Measurements from ENCODE around the gene ATRAID. TPM values are rescaled to one million over a fixed set of nuclear protein-coding genes. Genes with fewer than 3 reads are reported as not detected.
A peak's percentile ranks its signal among the peaks of the same experiment; 100 is the strongest.
"Not testable (repeated sequence)": the region's sequence is repeated elsewhere in the genome, so short reads cannot be mapped to it uniquely, and the experiment has no call there.

The ATRAID gene
- total RNA-seq, 1 donor from 2014 or later = 31.8 TPM

DNA sequence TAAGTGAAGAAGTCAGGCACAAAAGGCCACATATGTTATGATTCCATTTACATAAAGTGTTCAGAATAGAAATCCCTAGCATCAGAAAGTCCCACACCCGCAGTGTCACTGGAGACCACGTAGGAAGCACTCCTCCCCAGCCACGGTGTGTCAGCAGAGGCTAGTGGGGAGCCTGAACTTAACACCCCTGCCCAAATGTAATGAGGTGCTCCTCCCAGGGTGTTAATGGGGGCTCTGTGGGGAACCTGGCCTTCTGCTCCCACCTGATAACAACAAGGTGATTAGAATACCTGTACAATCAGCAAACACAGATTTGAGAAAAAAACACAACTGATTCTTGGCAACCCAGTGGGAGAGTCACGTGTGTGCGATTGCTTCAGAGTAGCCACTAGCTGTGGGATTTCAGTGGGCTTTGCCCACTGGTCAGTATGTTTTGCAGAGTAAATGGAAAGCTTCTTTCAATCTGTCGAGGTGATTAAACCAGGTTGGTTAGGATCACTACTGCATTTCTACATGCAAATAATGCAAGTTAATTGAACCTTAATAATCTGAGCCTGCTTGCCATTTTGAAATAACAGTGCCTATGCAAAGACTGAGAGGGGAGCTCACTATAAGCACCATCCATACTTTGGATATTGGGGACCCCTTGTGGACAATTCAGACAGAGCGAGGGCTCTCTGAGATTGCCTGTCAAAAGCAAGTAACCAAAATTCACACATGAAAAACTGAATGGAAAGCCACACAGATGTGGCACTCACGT, 20.6 kb upstream of the ATRAID start:
- DNase-seq (ENCODE audit: low spot score) (no peak), ATAC-seq (peak; percentile 81)

DNA sequence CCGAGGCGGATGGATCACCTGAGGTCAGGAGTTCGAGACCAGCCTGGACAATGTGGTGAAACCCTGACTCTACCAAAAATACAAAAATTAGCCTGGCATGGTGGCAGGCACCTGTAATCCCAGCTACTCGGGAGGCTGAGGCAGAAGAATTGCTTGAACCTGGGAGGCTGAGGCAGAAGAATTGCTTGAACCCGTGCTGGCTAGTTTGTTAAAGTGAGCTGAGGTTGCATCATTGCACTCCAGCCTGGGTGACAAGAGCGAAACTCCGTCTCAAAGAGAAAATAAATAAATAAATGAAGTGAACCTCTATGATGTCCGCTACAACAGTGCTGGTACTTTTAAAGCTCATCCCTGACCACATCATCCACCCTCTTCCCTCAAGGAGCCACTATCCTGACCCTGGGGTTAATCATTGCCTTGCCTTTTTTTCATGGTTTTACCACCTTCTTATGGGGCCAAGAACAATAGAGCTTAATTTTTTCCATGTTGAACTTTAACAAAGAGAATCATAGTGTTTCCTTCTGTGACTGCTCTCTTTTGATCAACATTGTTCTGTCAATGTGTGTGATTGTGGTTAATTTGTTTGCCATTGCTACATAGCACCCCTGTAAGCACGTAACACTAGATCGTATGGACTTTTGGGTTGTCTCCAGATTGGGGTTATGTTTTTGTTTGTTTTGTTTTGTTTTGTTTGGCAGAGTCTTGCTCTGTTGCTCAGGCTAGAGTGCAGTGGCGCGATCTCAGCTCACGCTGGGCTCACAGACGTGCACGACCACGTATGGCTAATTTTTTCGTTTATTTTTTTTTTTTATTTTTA, 17.1 kb upstream of the ATRAID start:
- peak; percentile 84 for ATAC-seq
- peak; percentile 63 for DNase-seq (ENCODE audit: low spot score)

GRCh38 chr2:27195799-27196198, 16.0 kb upstream of the ATRAID start:
- not testable (repeated sequence) for ATAC-seq; DNase-seq (ENCODE audit: low spot score)

DNA sequence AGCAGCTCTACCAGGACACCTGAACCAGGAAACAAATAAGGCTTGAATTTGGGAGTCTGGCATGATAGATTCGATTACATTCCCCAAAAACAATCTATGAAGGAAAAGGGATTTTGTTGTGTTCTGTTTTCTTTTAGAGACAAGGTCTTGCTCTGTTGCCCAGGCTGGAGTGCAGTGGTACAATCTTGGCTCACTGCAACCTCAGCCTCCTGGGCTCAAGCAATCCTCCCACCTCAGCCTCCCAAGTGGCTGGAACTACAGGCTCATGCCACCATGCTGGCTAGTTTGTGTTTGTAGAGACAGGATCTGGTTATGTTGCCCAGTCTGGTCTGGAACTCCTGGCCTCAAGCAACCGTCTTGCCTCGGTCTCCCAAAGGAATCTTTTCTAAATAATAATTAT, 13.8 kb upstream of the ATRAID start:
- not testable (repeated sequence) for ATAC-seq; DNase-seq (ENCODE audit: low spot score)

GRCh38 chr2:27198627-27199026, 13.2 kb upstream of the ATRAID start:
- no peak for DNase-seq (ENCODE audit: low spot score)
- ATAC-seq = no peak

DNA sequence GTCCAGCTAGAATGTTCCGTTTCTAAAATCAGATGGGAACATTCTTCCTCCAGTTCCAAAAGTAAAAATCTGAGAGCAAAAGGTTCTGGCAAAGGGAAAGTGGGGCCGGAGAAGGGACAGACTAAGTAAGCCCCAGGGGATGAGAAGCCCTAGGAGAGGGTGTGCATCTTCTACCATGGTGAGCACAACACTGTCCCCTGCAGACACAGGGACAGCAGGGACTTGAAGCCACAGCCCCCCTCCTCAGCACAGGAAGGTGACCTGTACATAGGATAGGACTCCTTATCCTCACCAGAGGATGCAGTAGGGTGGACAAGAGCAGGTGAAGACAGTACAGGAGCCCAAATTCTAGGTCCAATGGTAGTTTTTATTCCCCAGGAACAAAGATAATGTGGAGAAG, 12.6 kb upstream of the ATRAID start:
- no peak for DNase-seq (ENCODE audit: low spot score)
- no peak for ATAC-seq

DNA sequence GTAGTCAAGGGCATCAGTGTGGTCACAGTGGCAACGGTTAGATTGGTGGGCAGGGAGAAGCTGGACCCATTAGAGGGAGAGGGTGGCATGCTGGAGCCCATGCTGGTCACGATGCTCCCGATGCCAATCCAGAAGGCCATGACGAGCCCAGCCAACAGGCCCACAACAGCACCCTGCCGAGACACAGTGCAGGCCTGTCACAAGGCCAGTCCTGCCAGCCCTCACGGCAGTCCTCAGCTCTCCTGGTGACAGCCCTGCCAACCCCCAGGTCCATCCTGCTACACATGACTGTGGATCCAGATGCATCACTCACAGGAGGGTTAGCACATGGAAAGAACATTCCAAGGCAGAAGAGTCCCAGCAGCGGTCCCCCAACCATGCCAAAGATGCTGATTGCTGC, 10.2 kb upstream of the ATRAID start:
- ATAC-seq (no peak), DNase-seq (ENCODE audit: low spot score) (no peak)

GRCh38 chr2:27202854-27203253, 9.0 kb upstream of the ATRAID start:
- DNase-seq (ENCODE audit: low spot score) = no peak
- ATAC-seq = no peak

DNA sequence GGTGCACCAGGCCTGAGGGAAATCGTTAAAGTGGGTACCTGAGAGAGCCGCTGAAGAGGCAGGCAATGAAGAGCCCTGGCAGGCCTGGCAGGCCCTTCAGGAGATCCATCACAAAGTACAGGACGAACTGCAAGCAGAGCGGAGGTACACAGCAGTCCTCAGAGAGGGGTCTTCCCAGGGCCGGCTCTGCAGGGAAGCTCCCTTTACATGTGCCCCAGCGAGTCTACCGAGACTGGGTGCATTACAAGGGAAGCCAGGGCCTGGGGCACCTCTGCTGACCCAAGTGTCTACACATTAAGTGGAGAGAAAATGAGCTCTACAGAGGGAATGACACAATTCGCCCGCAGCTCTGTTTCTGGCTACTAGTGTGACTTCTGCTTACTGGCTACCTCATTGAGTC, 8.1 kb upstream of the ATRAID start:
- DNase-seq (ENCODE audit: low spot score) (no peak), ATAC-seq (no peak)

DNA sequence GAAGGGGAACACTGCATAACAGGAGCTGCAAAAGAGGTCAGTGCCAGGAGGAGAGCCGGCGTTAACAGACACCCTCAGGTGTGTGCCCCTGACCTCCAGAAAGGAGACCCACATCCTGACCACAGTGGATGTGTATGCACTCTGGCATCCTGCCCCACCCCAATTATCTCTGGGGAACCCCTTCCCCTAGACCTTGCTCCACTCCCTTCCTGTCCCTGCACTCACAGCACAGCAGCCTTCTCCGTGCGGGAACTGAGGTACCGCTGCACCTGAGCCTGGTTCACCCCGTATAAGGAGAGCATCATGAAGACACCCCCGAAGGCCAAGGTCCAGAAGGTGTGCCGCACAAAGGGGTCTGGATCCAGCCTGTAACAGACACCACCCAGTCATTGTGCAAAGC, 7.3 kb upstream of the ATRAID start:
- ATAC-seq (no peak), DNase-seq (ENCODE audit: low spot score) (no peak)

- no peak for ATAC-seq
- no peak for DNase-seq (ENCODE audit: low spot score)
These were observed 6.6 kb upstream of the ATRAID start for GRCh38 chr2:27205206-27205605.

DNA sequence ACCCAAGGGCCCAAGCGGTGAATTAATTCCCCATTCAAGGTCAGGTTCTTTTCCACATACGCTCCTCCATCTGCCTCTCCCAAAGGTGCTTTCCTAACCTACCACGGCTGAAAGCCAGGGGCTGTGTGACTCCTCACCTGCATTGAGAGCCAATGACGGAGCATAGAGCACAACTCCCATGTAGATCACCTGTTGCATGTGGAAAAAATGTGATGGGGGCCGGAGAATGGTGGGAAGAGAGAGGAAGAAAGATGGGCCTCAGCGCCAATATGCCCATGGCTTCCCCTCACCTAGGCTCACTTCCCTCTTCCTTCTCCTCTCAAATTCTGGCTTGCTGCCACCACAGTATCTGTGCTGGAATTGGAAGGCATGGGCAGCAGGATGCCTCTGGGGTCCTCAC, 5.5 kb upstream of the ATRAID start:
- ATAC-seq (no peak), DNase-seq (ENCODE audit: low spot score) (no peak)

GRCh38 chr2:27208486-27209050, 3.3 kb upstream of the ATRAID start:
- DNase-seq (ENCODE audit: low spot score) = no peak
- no peak for ATAC-seq

- DNase-seq (ENCODE audit: low spot score) (peak; percentile 55), ATAC-seq (peak; percentile 16)
These were observed 2.0 kb upstream of the ATRAID start for GRCh38 chr2:27209621-27210401.

DNA sequence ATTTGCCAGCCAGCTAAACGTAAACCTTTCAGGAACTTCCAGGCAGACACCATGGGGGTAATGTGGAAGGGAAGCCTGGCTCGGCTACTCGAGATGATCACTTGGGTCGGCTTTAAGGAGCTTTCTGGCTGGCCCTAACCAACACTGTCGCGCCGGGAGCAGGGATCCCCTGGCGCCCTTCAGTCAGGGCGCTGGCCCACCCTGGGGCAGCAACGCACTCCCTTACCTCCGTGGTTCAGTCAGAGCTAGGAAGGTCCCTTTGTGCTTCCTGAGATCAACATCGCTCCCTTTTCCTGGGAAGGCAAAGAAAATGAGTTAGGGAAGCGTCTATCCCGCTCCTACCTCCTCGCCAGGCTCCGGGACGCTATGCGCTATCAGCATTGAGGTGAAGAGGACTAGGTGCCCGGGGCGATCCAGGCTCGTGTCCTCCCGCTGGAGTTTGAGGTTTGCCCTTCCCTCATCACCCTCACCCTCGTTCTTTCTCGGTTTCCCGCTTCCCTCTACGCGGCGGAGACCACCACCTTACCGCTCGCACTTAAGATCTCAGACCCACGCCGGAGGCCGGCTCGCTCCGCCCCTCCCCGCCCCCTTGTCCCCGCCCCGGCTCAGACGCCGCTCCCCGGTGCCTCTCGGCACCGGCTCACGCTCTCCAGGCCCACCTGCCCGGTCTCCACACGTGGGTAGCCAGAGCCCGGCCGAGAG, 449 bp upstream of the ATRAID start:
- peak; percentile 27 for ATAC-seq

DNA sequence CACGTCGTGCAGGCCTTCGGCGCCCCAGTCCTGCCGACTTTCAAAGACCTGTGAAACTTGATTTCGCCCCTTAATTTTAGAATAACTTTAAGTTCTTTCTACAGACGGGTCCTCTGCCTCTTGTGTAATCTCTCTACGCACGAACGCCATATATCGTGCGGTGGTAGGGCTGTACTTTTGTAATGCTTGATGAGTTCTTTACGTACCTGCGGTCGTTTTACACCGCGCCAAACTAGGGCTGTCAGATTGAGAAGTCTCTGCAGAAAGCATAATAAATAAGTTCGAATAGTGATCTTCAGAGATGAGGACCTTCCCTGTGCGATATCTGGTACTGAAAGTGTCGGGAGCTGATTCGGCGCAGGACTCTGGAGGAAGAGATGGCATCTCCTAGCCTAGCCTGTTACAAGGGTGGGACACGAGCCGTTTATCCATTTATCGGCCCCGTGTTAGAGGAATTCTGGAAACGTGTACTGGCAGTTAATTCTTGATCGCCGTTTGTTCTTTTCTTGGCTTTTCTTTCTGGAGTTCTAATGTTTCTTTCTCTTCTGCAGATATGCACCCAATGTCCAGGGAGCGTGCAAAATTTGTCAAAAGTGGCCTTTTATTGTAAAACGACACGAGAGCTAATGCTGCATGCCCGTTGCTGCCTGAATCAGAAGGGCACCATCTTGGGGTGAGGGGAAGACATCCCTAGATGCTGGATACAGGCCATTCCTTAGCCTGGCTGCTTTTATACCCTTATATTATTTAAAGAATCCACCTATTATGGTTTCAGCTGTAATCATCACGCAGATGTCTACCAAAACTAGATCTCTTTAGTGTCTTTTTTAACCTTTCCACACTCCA, 1.0 kb downstream of the ATRAID start:
- DNase-seq (ENCODE audit: low spot score) (no peak), ATAC-seq (peak; percentile 4)

More for the DNA sequence above, 449 bp upstream of the ATRAID start:
- DNase-seq (ENCODE audit: low spot score) = peak; percentile 89

DNA sequence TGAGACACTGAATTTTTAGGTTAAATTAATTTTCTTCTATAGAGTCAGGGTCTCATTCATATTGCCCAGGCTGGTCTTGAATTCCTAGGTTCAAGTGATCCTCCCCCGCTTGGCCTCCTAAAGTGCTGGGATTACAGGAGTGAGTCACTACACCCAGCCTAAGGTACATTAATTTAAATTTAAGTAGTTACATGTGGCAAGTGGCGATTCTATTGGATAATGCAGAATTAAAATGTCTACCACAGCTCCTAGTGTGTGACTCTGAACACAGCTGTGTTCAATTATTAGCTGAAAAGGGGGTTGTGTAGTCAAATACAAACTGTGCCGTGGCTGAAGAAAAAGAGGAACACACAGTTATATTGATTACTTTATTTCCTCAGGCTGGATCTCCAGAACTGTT, 3.1 kb downstream of the ATRAID start:
- DNase-seq (ENCODE audit: low spot score) = no peak
- no peak for ATAC-seq

DNA sequence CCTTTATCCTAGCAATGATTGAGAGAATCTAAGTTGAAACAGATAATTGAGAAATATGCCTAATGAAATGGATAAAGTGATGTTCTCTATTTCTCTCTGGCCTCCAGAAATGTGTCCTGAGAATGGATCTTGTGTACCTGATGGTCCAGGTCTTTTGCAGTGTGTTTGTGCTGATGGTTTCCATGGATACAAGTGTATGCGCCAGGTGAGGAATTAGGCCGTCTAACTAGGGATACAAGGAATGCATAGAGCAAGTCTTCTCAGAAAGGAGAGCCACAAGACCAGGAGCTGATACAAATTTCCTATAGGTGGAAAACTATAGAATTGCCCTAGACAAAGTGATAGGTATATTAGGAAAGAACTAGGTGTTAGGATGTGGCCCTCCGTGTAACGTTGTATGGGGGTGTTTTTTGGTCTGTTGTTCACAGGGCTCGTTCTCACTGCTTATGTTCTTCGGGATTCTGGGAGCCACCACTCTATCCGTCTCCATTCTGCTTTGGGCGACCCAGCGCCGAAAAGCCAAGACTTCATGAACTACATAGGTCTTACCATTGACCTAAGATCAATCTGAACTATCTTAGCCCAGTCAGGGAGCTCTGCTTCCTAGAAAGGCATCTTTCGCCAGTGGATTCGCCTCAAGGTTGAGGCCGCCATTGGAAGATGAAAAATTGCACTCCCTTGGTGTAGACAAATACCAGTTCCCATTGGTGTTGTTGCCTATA, 4.7 kb downstream of the ATRAID start:
- no peak for DNase-seq (ENCODE audit: low spot score)

More for the DNA sequence above, 4.7 kb downstream of the ATRAID start:
- ATAC-seq = no peak
